Limb (tissue), 2 donors: ENCODE measurements around the gene INTS15.
"Not testable (repeated sequence)": the region's sequence is repeated elsewhere in the genome, so short reads cannot be mapped to it uniquely, and the experiment has no call there.

Experiments used
- DNase-seq, 2 donors: peaks; one replicate each; pipeline ENCODE4 v3.0.0-alpha.2; 2016; ENCODE audit errors: extremely low spot score in 2 of 2

The INTS15 gene

DNA sequence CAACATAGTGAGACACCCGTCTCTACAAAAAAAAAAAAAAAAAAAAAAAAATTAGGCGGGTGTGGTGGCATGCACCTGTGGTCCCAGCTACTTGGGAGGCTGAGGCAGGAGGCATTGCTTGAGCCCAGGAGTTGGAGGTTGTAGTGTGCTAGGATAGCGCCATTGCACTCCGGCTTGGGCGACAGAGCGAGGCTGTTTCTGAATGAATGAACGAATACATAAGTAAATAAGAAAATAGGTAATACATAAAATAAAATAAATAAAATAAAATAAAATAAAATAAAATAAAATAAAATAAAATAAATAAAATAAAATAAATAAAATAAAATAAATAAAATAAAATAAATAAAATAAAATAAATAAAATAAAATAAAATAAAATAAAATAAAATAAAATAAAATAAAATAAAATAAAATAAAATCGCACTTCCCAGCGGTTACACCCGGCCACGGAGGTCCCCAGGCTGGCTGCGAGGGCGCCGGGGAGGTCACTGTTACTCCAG is 12.9 kb upstream of the INTS15 start:
- DNase-seq: not testable (repeated sequence)

DNA sequence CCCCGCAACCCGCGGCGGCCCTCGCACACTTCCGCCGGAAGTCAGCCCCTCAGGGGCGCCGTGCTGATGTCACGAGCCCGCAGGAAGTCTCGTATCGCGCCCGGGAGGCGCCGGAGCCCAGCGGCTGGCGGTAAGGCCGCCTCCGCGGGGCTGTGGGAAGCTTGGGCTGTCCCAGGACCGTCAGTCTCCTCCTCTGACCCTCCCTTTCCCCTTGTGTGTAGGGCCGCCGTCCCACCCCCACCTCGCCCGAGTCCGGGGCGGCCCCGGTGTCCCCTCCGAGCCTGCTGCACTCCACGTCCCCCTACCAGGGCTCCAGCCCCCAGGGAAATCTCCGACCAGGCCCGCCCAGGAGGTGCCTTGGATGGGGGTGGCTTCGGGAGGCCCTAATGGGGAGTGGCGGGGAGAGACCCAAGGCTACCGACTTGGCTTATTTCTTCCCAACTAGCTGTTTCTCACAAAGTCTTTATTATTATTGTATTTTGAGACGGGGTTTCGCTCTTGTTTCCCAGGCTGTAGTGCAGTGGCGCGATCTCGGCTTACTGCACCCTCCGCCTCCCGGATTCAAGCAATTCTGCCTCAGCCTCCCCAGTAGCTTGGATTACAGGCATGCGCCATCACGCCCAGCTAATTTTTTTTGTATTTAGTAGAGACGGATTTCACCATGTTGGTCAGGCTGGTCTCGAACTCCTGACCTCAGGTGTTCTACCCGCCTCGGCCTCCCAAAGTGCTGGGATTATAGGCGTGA is 12.3 kb upstream of the INTS15 start, which contains the start of gene ZDHHC4:
Gene ZDHHC4, plus strand, starts transcription at position 86 of the 745 bp plus-strand sequence. CDS start 3,108 bp downstream, outside the sequence.
- peak; percentile 84 to 92 for DNase-seq

- no peak for DNase-seq
These were observed 11.4 kb upstream of the INTS15 start for GRCh38 chr7:6578114-6579084.

DNA sequence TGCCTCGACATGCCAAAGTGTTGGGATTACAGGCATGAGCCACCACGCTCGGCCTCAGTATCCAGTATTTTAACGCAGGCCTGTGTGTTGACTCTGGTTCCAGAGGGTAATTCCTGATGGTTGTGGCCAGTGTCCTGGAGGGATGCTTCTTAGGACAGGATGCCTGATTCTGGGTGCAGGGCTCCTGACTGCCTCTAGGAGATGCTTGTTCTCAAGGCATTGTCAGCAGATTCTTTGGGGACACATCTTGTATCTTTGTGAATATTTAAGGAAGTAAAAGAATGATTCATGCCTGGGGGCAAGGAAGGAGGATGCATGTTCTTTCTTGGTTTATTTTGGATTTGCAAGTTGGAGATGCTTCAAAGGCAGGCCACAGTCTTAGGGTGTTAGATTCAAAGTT is 10.4 kb upstream of the INTS15 start:
- no peak for DNase-seq

- not testable (repeated sequence) for DNase-seq
These were observed 3.9 kb upstream of the INTS15 start for GRCh38 chr7:6585746-6586432.

- DNase-seq: no peak
These were observed 1.3 kb upstream of the INTS15 start for GRCh38 chr7:6588566-6588965.

DNA sequence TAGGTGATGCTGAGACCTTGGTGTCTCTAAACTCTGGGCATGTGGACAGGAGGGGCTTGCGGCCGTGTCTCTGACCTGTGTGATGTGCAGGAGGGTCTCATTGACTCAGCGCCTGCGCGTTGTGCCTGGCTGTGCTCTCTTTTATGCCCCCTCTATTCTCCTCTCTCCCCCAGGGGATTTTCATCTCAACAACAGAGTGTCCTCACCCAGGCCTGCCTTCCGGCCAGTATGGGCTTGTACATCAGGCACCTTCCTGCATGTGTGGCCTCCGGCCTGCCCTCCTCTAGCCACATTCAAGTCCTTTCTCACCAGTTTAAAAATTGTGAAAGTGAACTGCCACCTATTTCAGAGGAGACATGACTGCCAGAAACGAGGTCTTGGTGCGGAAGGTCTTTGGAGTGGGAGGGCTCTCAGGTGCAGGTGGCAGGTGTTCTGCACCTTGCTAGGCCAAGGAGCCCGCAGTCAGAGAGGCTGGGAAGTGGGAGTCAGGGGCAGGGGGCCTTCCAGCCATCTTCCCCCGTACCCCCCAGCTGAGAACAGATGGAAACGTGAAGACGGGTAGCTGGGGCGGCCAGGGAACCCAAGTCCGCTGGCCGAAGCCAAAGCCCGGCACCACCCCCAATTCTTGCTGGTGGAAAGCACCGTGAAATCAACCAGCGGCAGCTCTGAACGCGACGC is 531 bp upstream of the INTS15 start:
- no peak for DNase-seq

DNA sequence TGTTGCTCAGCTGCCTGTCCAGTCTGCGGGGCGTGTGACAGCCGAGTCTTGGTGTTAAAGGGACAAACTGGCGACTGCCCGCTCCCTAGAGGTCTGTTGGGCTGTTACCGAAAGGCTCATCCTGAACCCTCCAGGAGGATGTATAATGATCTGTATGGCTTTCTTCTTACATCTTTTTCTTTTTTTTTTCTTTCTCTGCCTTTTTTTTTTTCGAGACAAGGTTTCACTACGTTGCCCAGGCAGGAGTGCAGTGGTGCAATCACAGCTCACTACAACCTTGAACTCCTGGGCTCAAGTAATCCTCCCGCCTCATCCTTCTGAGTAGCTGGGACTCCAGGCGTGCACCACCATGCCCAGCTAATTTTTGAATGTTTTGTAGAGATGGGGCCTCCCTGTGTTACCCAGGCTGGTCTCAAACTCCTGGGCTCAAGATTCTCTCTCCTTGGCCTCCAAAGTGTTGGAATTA is 857 bp downstream of the INTS15 start:
- DNase-seq: no peak

DNA sequence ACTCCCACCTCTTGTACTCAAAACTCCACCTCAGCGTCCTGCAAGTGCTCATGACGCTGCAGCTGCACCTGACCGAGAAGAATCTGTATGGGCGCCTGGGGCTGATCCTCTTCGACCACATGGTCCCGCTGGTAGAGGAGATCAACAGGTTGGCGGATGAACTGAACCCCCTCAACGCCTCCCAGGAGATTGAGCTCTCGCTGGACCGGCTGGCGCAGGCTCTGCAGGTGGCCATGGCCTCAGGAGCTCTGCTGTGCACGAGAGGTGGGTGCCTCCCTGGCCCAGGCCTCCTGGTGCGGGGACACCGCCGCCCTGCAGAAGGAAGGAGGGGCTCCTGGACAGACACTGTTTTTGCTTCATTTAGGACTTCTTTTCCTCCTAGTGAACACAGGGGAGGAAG is 10.3 kb downstream of the INTS15 start:
- DNase-seq: no peak

DNA sequence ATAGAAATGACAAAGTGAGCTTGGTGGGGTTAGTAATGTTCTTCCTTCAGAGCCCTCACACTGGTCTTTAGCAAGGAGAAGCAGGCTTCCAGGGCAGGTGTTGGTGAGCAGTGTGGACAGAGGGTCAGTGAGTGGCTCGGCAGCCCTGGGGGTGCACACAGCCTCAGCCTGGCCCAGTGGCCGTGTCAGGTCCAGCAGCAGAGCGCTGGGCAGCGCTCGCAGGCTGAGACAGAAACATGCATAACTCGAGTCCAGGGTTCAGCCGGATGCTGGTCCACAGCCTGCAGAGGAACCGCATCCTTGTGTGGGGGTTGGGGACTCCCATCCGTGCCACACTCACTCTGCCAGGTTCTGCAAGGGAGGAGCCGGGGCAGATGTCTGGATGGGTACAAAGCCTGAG is 14.6 kb downstream of the INTS15 start:
- no peak for DNase-seq

DNA sequence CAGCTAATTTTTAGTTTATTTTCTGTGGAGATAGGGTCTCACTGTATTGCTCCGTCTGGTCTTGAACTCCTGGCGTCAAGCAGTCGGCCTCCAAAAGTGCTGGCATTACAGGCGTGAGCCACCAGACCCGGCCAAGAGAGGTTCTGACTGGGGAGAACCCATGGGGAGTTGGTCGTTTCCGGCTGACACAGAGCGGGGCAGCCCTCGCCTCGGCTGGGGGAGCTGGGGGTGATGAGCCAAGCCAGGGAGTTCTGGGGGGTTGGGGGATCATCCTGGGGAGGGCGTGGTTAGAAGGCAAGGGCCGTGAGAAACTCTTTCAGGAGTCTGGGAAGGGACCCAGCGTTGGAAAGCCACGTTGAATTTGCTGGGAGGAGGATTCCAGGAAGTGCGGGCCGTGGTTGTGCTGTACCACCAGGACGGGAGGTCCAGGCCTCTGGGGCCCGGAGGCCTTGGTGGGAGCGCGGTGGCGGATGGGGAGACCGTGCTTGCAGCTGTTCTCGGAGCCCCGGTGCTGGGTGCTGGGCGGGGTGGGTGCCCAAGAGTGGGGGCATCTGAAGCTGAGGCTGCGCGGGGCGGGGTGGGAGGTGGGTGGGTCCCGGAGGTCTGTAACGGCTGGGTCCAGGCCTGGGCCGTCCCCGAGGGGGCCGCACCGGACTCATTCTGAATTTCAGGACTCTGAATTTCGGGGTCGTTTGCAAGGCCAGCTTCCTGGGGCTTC is 17.2 kb downstream of the INTS15 start:
- DNase-seq: no peak

GRCh38 chr7:6607651-6608051 is 17.8 kb downstream of the INTS15 start:
- DNase-seq: no peak

DNA sequence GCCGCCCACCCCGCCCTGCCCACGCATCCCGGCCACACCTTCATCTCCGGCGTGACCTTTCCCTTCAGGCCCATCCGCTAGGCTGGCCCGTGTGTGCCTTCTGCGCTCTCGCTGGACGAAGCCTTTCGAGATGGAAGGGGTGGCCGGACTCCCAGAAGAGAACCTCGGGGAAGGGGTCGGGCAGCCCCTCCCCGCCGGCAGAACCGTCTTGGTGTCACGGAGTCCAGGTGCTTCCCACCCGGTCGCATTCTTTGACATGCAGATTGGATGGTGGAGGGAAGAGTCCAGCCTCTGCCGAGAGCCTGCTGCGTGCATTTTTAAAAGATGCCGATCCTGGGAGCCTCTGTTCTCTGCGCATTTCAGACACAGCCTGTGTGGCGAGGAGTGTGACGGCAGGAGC is 18.3 kb downstream of the INTS15 start:
- DNase-seq: no peak

- no peak for DNase-seq
These were observed 19.0 kb downstream of the INTS15 start for GRCh38 chr7:6608794-6609193.

- no peak for DNase-seq
These were observed 23.0 kb downstream of the INTS15 start for GRCh38 chr7:6612819-6613218.

DNA sequence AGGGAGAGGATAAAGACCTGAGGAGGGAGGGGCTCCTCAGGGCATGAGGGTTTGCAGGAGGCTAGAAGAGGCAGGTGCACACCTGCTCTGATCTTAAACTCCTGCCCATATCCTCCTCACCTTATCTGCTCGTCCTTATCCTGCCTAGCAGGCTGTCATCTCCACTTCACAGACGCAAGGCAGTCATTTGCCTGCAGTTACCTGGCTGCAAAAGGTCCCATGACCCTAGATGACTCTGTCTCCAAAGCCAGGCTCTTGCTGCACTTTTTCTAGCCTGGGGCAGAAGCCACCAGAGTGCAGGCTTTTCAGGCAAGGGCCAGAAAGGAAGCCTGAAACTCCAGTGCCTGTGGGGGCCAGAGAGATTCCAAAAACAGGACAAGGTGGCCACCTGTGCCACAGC is 23.9 kb downstream of the INTS15 start:
- no peak for DNase-seq

- peak in 1 of 2 donors; percentile 75 for DNase-seq
These were observed 25.3 kb downstream of the INTS15 start, which contains the start of gene ZNF853 for GRCh38 chr7:6614953-6615722. Gene ZNF853, plus strand, starts transcription at chr7:6615610. Its CDS starts 565 bp downstream, at chr7:6616175.

- peak in 1 of 2 donors; percentile 49 for DNase-seq
These were observed 26.1 kb downstream of the INTS15 start for GRCh38 chr7:6615723-6616555.
